ENCODE measurements around the gene TBCA. TPM values are rescaled to one million over a fixed set of nuclear protein-coding genes. Genes with fewer than 3 reads are reported as not detected.

TBCA gene
- total RNA-seq, 1 donor from 2014 or later = 208 TPM

GRCh38 chr5:77791926-77792325, 15.8 kb upstream of the TBCA start:
- DNase-seq = no peak
- no peaks in the 10 kb centered on the region for H3K27me3 Mint-ChIP-seq (ENCODE audit: unreplicated experiment)
- no peak overlapping the region for H3K27ac Mint-ChIP-seq (ENCODE audit: unreplicated experiment)
- H3K4me3 Mint-ChIP-seq (ENCODE audit: unreplicated experiment) = no peak overlapping the region
- no peaks in the 10 kb centered on the region for H3K9me3 Mint-ChIP-seq (ENCODE audit: unreplicated experiment)
- peaks cover 9% of the 10 kb centered on the region for H3K36me3 Mint-ChIP-seq (ENCODE audit: unreplicated experiment)
- TF ChIP-seq CTCF (IDR thresholded peaks at IDR 0.05; ENCODE audit: partially characterized antibody, unreplicated experiment) = no peak
- H3K4me1 Mint-ChIP-seq (ENCODE audit: low read depth, unreplicated experiment) = no peaks in the 10 kb centered on the region

- H3K36me3 Mint-ChIP-seq (ENCODE audit: unreplicated experiment) = peaks cover 9% of the 10 kb centered on the region
- H3K27me3 Mint-ChIP-seq (ENCODE audit: unreplicated experiment) = no peaks in the 10 kb centered on the region
- no peak for DNase-seq
- H3K27ac Mint-ChIP-seq (ENCODE audit: unreplicated experiment) = no peak overlapping the region
- no peaks in the 10 kb centered on the region for H3K9me3 Mint-ChIP-seq (ENCODE audit: unreplicated experiment)
- no peaks in the 10 kb centered on the region for H3K4me1 Mint-ChIP-seq (ENCODE audit: low read depth, unreplicated experiment)
- no peak for TF ChIP-seq CTCF (IDR thresholded peaks at IDR 0.05; ENCODE audit: partially characterized antibody, unreplicated experiment)
- no peak overlapping the region for H3K4me3 Mint-ChIP-seq (ENCODE audit: unreplicated experiment)
Observed at GRCh38 chr5:77791356-77791755, 15.2 kb upstream of the TBCA start.

GRCh38 chr5:77785229-77785628, 9.1 kb upstream of the TBCA start:
- peaks cover 3% of the 10 kb centered on the region for H3K4me1 Mint-ChIP-seq (ENCODE audit: low read depth, unreplicated experiment)
- peaks cover 4% of the 10 kb centered on the region for H3K36me3 Mint-ChIP-seq (ENCODE audit: unreplicated experiment)
- TF ChIP-seq CTCF (IDR thresholded peaks at IDR 0.05; ENCODE audit: partially characterized antibody, unreplicated experiment) = no peak
- H3K4me3 Mint-ChIP-seq (ENCODE audit: unreplicated experiment) = no peak overlapping the region
- H3K27me3 Mint-ChIP-seq (ENCODE audit: unreplicated experiment) = no peaks in the 10 kb centered on the region
- H3K9me3 Mint-ChIP-seq (ENCODE audit: unreplicated experiment) = no peaks in the 10 kb centered on the region
- no peak overlapping the region for H3K27ac Mint-ChIP-seq (ENCODE audit: unreplicated experiment)
- no peak for DNase-seq

GRCh38 chr5:77784735-77785134, 8.6 kb upstream of the TBCA start:
- no peak overlapping the region for H3K4me3 Mint-ChIP-seq (ENCODE audit: unreplicated experiment)
- H3K9me3 Mint-ChIP-seq (ENCODE audit: unreplicated experiment) = no peaks in the 10 kb centered on the region
- no peak for DNase-seq
- H3K4me1 Mint-ChIP-seq (ENCODE audit: low read depth, unreplicated experiment) = peaks cover 3% of the 10 kb centered on the region
- no peak for TF ChIP-seq CTCF (IDR thresholded peaks at IDR 0.05; ENCODE audit: partially characterized antibody, unreplicated experiment)
- no peak overlapping the region for H3K27ac Mint-ChIP-seq (ENCODE audit: unreplicated experiment)
- peaks cover 4% of the 10 kb centered on the region for H3K36me3 Mint-ChIP-seq (ENCODE audit: unreplicated experiment)
- H3K27me3 Mint-ChIP-seq (ENCODE audit: unreplicated experiment) = no peaks in the 10 kb centered on the region

GRCh38 chr5:77781076-77781475, 4.9 kb upstream of the TBCA start:
- Mint-ChIP-seq H3K27me3 (ENCODE audit: unreplicated experiment) (peaks cover 3% of the 10 kb centered on the region), H3K36me3 (ENCODE audit: unreplicated experiment) (peaks cover 4% of the 10 kb centered on the region), H3K4me1 (ENCODE audit: low read depth, unreplicated experiment) (peaks cover 3% of the 10 kb centered on the region), H3K4me3 (ENCODE audit: unreplicated experiment) (no peak overlapping the region), H3K9me3 (ENCODE audit: unreplicated experiment) (peaks cover 6% of the 10 kb centered on the region), H3K27ac (ENCODE audit: unreplicated experiment) (no peak overlapping the region)
- no peak for TF ChIP-seq CTCF (IDR thresholded peaks at IDR 0.05; ENCODE audit: partially characterized antibody, unreplicated experiment)
- DNase-seq = no peak
